Measurements from ENCODE around the gene OR2W1.

The OR2W1 gene

GRCh38 chr6:28996844-28997510, 48.0 kb downstream of the OR2W1 start:
- no peak for DNase-seq (ENCODE audit: low read depth in 2 of 2)

DNA sequence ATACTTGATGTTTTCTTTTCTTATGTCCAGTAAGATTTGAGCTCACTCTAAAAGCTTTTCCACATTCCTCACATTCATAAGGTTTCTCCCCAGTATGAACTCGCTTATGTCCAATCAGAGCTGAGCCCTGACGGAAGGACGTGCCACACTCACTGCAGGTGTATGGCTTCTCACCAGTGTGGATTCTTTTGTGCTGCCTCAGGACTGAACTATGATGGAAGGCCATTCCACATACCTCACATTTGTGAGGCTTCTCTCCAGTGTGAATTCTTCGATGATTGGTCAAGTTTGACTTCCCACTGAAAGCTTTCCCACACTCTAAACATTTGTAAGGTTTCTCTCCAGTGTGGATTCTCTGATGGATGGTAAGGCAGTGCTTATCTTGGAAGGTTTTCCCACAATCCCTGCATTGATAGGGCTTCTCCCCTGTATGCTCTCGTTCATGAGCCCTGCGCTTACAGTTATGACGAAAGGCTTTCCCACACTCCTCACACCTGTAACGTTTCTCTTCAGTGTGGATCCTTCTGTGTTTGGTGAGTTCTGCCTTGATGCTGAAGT, 49.8 kb downstream of the OR2W1 start:
- DNase-seq (ENCODE audit: low read depth in 2 of 2) = no peak

Data from stimulated activated CD4-positive, alpha-beta T cell treated with anti-CD3 and anti-CD28 coated beads, Interleukin-15, amount 100 ng/mL, for 48 hours (primary cell).